ENCODE data around the gene CALCOCO1. TPM values are rescaled to one million over a fixed set of nuclear protein-coding genes. Genes with fewer than 3 reads are reported as not detected.

Gene CALCOCO1
- total and polyA plus RNA-seq, 2 of the 8 experiments (the other 6 are each of a cell fraction or from before 2014, with no cell fraction given) = 20.3 to 39.3 TPM

DNA sequence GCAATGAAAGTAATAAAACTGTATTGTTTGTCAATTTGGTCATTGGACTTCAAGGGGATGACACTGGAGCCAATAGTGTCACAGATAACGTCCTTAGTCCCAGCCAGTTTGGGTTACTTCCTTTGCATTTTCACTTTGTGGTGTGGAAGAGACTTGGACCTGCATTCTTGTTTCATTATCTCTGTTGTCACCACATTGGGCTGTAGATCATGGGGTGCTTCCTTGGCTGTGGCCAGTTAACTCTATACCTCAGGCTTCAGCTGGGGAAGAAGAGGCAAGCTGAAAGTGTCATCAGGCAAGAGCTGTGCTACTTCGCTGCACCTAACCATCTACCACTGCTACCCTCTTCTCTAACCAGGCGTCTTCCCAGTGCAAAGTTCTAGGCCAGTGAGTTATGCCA lies 39.6 kb upstream of the CALCOCO1 start:
- Histone ChIP-seq H2BK120ac (replicated peaks; ENCODE audit: low read depth, low read length) (no peak overlapping the region), H2BK12ac (ENCODE audit: low read depth, low read length) (no peak overlapping the region), H2BK15ac (ENCODE audit: low read length) (no peak overlapping the region), H4K8ac (ENCODE audit: extremely low read depth, insufficient read depth, low read length) (no peak overlapping the region), H3K36me3 (ENCODE audit: control insufficient read depth in 2 of 4, insufficient read depth in 4 of 4, low read length in 3 of 4) (no peaks in the 10 kb centered on the region), H3K79me2 (ENCODE audit: control insufficient read depth in 1 of 2, insufficient read depth in 2 of 2, low read length in 2 of 2) (no peaks in the 10 kb centered on the region), H4K5ac (ENCODE audit: insufficient read length, low read depth, low read length) (no peak overlapping the region), H3K14ac (ENCODE audit: insufficient read length) (no peak overlapping the region), H3K9me3 (ENCODE audit: insufficient read depth in 2 of 2, low read depth in 1 of 2, low read length in 1 of 2) (no peaks in the 10 kb centered on the region), H2BK20ac (ENCODE audit: low read length) (no peak overlapping the region), H3K27me3 (replicated peaks in 1 of 4; ENCODE audit: control insufficient read depth in 3 of 4, extremely low read depth in 1 of 4, insufficient read depth in 3 of 4, low read length in 3 of 4) (peaks cover 0 to 20% (median 9%) of the 10 kb centered on the region in 4 experiments; a peak in 5 of 7 replicates), H4K20me1 (replicated peaks in 1 of 2; ENCODE audit: control insufficient read depth in 1 of 2, insufficient read depth in 2 of 2, low read length in 2 of 2) (peaks cover 0 to 1% of the 10 kb centered on the region in 2 experiments), H3K23ac (ENCODE audit: insufficient read length) (no peak overlapping the region), H4K91ac (replicated peaks; ENCODE audit: insufficient read length, low read length) (no peak overlapping the region), H3K4me3 (ENCODE audit: extremely low read depth in 1 of 4, insufficient read depth in 2 of 4, low read depth in 3 of 4, low read length in 4 of 4) (no peak overlapping the region), H3K23me2 (ENCODE audit: low read depth, low read length) (no peaks in the 10 kb centered on the region), H3K56ac (replicated peaks; ENCODE audit: insufficient read length, low read depth, low read length) (no peak overlapping the region), H3K27ac (ENCODE audit: low read depth, low read length) (no peak overlapping the region), H2AFZ (ENCODE audit: low read length) (no peak overlapping the region), H2BK5ac (ENCODE audit: low read depth, low read length) (no peak overlapping the region), H3K4me1 (replicated peaks in 1 of 4; ENCODE audit: control insufficient read depth in 3 of 4, insufficient read depth in 4 of 4, low read length in 3 of 4) (no peaks in the 10 kb centered on the region), H3K18ac (ENCODE audit: extremely low read depth, low read length) (no peak overlapping the region), H3K9ac (replicated peaks in 1 of 4; ENCODE audit: extremely low read depth in 1 of 4, low read depth in 3 of 4, low read length in 3 of 4) (no peak overlapping the region), H2AK5ac (ENCODE audit: low read depth, low read length) (no peak overlapping the region), H3K4ac (replicated peaks; ENCODE audit: insufficient read length, low read depth, low read length) (no peak overlapping the region), H3K4me2 (ENCODE audit: insufficient read depth in 1 of 2, low read depth in 2 of 2, low read length in 2 of 2) (no peak overlapping the region), H3K79me1 (ENCODE audit: low read depth, low read length) (no peaks in the 10 kb centered on the region)
- CTCF ChIA-PET (ENCODE audit: partially characterized antibody) = interaction anchor here (1.5 to 2.8 kb wide), 3 partner anchors 10 to 195 kb away, joined by 5 to 20 read pairs (median 6); no protein-coding TSS in a partner anchor
- DNase-seq (ENCODE audit: low read depth in 1 of 2, low spot score in 2 of 2) (no peak), FAIRE-seq (no peak)
- POLR2A ChIA-PET (ENCODE audit: partially characterized antibody) = no interaction called here
- WGBS, 2 experiments (ENCODE audit: extremely low coverage in 1 of 2, insufficient coverage in 1 of 2, insufficient read length in 1 of 2, insufficient replicate concordance in 2 of 2, low coverage in 1 of 2, low lambda C conversion rate in 2 of 2, missing lambda C conversion rate in 1 of 2) = 59% methylated on average over 3 of the region's 3 CpGs; no CpG with 5 or more reads in 1 of the 2 experiments
- TF ChIP-seq YY1 (IDR thresholded peaks at IDR 0.05; ENCODE audit: low read depth, low read length) = no peak
- TF ChIP-seq TAF7 (optimal IDR thresholded peaks at IDR 0.05; ENCODE audit: borderline replicate concordance, low read depth, low read length) = no peak
